DMS79 treated with DMSO at 0.1 percent for 48 hours (cell line): ENCODE results near the gene SERPINA12.
"Not testable (repeated sequence)": the region's sequence is repeated elsewhere in the genome, so short reads cannot be mapped to it uniquely, and the experiment has no call there.

Experiments used
- DNase-seq: peaks from one replicate; lab custom pipeline; 2025; lab: John Stamatoyannopoulos, UW

SERPINA12 gene

GRCh38 chr14:94489336-94489735 lies 19.9 kb downstream of the SERPINA12 start:
- DNase-seq = no peak

DNA sequence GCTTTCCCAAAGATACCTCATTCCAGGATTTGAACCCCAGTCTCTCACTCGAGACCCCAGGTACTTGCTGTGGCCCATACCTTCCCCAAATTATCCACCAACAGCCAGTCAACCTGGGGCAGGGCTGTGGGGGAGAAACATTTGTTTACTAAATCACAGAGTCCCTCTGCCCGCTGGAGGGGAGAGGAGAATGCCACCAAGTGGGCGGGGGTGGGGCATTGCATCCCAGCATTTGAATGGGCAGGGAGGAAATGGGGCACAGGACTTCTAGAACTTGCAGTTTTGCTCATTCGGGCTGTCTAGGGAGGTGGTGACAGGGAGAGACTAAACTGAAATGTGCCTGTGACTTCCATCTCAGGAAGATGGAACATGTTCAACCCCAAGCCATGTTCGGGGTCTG lies 22.4 kb downstream of the SERPINA12 start:
- DNase-seq = no peak

DNA sequence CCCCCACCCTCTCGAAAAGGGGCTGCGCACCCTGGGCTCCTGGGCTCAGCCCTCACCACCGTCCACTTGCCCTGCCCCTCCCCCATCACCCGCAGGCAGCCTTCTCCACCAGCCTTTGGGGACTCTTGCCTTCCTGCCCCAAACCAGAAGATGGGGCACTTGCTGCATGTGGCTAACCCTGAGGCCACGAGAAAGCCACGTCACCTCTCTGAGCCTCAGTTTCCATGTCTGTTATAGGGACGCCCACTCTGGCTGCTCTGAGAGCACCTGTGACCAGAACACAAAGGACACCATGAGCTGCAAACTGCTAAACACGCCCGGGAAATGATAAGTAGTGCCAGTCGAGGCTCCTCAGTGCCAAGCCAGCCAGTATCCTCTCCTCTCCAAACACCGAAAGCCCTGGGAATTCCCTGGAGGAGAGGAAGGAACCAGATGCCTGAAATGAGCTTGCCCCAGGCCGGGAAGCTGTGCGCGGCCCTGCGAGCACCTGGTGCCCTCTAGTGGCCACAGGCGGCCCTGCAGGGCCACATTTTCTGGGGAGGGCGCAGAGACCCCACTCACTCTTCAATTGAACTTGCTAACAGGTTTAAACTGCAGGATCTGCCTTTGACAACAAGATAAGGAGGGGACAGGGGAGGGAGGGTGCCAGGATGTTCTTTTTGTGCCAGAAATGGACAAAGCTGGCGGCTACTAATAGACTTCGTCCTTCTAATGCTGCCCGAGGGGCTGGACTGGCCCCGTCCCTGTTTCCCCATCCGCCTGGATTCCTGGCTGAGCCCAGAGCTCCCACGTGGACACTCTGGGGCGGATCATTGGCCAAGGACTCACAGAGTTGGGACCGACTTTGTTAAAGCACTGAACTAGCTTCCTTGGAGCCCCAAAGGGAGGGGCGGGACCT lies 23.1 kb downstream of the SERPINA12 start:
- peak; percentile 35 for DNase-seq

DNA sequence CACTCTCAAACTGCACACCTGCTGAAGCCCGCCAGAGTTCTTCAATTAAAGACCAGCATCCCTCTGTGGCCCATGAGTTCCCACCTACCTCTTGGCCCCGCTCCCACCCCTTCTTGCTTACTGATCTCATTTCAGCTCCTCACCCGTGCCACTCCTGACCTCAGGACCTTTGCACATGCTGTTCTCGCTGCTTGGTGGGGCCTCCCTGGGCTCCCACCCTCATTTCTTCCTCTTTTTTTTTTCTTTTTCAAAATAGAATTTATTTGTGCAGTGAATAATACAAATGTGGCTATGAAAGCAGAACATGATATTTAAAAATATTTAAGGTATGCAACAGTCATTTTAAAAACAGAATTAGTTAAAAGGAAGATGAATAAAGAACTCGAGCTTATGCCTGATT lies 24.8 kb downstream of the SERPINA12 start:
- DNase-seq = no peak

DNA sequence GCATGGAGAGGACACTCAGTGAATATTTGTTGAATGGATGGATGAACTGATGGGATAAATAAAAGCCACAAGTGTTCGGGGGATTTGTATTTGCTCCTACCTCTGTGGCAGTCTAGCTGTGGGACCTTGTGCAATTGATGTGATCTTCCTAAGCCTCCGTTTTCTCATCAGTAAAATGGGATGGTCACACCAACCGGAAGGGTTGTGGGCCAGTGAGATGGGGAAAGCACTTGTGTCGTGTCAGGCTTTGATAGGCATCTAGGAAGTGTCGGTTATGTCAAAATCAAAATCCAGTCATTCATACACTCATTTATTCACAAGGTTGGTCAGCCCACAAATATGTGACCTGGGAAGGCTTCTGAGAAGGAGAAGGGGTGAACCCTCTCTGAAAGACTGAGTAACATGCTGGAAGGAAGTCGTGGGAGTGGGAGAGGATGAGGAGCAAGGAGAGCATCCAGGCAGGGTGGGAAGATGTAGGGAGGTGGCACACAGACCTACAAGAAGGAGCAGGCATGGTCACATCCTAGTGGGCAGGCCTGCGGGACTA lies 25.5 kb downstream of the SERPINA12 start:
- no peak for DNase-seq

DNA sequence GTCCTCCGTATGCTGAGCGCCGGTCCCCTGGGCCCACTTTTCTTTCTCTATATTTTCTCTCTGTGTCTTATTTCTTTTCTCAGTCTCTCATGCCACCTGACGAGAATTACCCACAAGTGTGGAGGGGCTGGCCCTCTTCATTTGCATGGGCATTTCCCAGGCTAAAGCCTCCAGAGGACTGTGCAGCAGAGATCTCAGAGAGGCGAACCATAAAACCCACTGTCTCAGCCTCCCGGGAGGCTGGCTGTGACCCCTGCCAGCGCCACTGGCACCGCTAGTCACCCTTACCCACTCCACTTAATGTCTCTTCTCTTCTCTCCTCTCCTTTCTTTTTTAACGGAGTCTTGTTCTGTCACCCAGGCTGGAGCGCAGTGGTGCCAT lies 26.2 kb downstream of the SERPINA12 start:
- DNase-seq = no peak

- DNase-seq = not testable (repeated sequence)
Measured at GRCh38 chr14:94482132-94483070, 26.9 kb downstream of the SERPINA12 start.

DNA sequence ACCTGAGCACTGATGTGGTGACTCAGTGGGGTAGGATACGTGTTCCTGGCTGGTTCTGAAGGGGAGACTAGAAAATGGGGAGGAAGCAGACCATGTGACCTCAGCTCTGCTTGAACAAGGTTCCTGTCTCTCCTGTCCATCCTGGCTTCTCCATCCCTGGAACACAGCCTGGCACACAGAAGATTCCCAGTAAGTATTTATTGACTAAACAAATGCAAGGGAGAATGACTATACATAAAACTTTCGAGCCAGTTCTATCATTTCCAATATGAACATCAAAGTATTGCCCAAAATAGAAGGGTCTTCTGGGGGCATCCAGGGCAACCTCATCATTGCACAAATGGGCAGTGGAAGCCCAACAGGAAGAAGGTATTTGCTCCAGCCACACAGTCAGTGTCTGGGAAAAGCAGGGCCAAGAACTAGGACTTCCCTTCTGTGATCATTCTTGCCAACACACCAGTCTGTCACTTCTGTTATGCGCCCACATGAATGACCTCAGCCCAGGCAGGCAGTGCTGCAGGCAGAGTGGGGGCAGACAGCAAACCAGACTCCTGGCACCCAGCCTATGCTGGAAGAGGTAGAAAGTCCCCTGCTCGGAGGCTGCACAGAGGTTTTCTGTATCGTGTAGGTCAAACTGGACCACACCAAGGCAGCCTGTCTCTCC lies 27.7 kb downstream of the SERPINA12 start:
- DNase-seq = no peak

GRCh38 chr14:94480809-94481208 lies 28.5 kb downstream of the SERPINA12 start:
- DNase-seq = no peak

DNA sequence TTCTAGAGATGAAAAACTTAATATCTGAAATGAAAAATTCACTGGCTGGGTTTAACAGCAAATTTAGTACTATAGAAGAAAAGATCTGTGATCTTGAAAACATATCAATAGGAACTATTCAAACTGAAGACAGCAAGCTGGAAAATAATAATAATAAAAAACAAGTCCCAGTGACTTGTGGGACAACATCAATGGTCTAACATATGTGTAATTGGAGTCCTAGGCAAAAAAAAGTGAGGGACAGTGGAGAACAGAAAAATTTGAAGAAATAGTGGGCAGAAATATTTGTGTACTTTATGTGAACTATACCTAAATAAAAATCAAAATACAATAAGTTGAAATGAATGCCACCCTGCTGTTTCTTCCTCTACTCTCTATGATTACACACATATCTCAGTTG lies 30.8 kb downstream of the SERPINA12 start:
- DNase-seq = no peak

DNA sequence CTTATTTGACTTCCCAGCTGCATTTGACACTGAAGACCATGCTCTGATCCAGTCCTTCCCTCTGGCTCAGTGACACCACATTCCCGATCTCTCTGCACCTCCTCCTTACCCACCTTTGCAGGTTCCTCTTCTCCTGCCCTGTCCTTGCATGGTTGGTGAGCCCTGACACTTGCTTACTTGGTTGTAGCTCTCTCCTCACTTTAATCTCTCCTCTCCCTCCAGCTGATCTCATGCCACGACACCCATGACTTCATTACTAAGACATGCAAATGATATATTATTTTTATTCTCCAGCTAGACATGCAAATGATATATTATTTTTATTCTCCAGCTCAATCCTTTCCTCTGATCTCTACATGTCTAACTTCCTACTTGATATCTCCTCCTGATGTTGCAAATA lies 33.2 kb downstream of the SERPINA12 start, which contains the start of gene SERPINA9:
TSS of gene SERPINA9 (minus strand) at position 175 of the 400 bp plus-strand sequence. CDS start 6,357 bp downstream, outside the sequence.
- DNase-seq = no peak

DNA sequence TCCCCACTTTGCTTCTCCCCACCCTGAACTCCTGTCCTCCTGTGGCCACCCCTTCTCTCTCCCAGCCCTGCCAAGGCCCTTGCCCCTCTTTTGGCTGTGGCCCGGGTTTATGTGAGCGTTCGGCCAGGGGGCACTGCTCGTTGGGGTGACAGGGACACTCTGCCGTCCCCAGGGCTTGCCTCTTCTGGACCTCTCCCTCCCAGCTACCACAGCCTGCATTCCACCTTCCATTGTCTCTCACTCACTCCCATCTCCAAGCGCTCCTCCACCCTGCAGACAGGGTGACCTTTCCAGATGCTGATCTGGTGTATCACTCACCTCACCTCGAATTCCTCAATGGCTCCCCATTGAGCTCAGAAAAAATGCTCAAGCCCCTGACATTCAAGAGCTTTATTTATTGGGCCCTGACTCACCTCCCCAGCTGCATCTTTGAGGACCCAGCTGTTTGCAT lies 34.7 kb downstream of the SERPINA12 start:
- no peak for DNase-seq

DNA sequence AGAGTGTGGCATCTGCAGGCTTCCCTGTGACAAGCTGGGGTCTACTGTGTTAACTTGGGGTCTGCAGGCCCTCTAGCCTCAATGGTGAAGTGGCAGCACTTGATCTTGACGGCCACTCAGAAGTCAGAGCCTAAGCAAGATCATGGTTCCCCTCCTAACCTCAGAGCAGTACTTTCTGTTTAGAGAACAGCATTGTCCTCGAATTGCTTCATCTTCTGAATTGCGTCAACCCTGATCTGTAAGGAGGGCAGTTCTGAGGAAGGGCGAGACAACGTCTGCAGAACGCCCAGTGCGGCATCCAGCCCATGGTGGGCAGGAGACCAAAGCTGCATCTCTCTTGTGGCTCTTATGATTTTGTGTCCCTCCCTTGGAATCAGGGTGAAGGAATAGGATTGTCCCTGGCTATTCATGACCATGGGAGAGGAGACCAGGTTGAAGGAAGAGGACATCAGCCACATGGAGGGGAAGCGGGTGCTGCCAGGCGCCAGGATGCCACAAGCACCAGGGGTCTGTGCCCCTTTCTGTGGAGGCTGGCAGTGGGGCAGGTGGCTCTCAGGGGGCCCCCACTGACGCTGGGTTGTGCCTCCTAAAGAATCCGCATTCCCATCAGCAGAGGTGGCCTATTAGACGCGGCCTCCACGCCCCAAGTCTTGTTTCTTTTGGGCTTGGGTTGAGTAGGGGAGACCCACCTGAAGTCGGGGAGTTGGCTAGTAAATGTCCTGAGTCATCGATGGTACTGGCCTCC lies 35.4 kb downstream of the SERPINA12 start:
- DNase-seq = no peak

- no peak for DNase-seq
Measured at GRCh38 chr14:94472842-94473241, 36.4 kb downstream of the SERPINA12 start.

DNA sequence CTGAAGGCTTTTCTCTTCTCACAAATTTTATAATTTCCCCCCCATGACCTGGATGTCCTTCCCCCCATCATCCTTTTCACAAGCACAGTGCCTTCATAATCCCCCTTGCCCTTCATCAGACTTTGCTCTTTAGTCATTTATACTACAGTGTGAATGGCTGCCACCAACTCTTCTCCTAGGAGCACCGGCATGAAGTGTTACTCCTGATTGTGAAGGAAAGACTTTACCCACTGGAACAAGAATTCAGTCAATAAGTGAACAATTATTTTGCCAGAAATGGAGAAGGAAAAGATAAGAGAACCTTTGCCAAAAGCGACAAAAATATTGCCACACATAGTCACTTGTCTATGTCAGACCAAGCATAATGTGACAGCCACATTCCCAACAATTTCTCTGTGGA lies 38.2 kb downstream of the SERPINA12 start:
- no peak for DNase-seq

DNA sequence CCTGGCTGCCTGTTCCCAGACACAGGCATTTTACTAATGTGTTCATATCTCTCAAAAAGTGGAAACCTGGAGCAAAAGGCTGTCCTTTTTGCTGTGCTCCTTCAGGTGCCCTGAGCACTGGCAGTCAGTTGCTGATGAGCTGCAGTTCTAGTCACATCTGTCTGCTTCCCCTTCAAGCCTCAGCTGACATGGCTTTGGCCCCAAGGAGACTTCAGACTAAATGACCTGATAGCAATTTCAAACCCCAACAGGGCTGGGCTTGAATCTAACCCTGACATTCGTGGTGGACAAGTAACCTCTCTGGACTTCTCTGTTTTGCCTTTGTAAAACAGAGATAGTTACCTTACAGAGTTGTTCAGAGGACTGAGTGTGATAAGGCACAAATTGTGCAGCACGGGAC lies 39.0 kb downstream of the SERPINA12 start:
- no peak for DNase-seq

GRCh38 chr14:94469261-94469660 lies 40.0 kb downstream of the SERPINA12 start:
- DNase-seq = no peak

GRCh38 chr14:94467728-94468520 lies 41.3 kb downstream of the SERPINA12 start:
- DNase-seq = no peak

DNA sequence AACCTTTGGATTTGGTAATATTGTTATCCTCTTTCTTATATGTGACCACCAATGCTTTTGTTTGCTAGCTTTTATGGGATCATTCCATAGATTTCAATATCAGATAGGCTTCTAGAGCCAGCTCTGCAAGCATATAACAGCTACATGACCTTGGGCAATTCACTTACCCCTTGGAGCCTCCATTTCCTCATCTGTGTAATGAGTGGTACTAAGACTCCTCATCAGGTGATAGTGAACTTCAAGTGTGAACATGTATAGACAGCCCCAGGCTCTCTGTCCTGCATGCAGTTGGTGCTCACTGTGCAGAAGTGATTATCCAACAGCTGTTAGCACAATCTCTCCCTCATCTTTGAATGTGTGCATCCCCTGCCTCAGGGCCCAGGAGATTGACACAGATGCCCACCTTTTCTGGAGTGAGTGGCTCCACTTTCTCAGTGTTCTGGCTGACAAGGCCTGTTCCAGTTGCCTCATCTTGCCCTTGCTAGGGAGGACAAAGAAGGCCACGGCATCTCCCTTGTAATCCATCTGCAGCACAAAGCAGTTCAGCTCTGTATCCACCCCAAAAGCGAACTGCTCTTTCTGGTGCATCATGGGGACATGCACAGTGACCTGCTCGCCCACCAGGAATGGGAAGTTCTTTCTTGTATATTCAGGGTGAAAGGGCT lies 42.4 kb downstream of the SERPINA12 start:
- DNase-seq = no peak

GRCh38 chr14:94465042-94465441 lies 44.2 kb downstream of the SERPINA12 start:
- DNase-seq = no peak
